ENCODE measurements around the gene DOCK10. TPM values are rescaled to one million over a fixed set of nuclear protein-coding genes. Genes with fewer than 3 reads are reported as not detected.

DOCK10 gene
- polyA plus RNA-seq, 1 donor (not counting 4 experiments of a cell fraction or from before 2014, with no cell fraction given) = 2.5 TPM

DNA sequence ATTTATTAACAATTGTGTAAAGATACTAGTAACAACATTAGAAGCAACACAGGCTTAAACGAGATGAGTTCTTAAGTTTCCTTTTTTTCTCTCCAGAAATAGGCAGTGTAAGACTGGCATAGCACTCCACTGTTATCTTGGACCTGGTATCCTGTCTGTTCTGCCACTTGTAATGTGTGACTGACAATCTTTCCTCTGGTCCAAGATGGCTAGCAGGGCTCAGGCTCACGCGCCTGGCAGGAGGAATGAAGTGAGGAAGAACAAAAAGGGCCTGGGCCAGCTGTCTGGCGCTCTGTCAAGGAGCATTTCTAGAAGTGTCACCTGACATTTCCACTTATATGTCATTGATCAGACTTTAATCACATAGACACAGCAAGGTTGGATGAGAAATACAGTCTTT is 294.5 kb downstream of the DOCK10 start:
- no peak overlapping the region for H2AFZ ChIP-seq (ENCODE audit: control insufficient read depth, low read length)
- no peak for DNase-seq (ENCODE audit: low read depth, low spot score)
- H3K4me2 ChIP-seq (ENCODE audit: control insufficient read depth, extremely low read depth, insufficient read depth, low read depth, low read length) = no peak overlapping the region
- H3K27me3 ChIP-seq (ENCODE audit: control insufficient read depth, extremely low read depth, insufficient read depth, low read length) = no peaks in the 10 kb centered on the region
- no peaks in the 10 kb centered on the region for H4K20me1 ChIP-seq (ENCODE audit: control insufficient read depth, extremely low read depth, insufficient read depth, low read length)
- no peaks in the 10 kb centered on the region for H3K79me2 ChIP-seq (ENCODE audit: control insufficient read depth, insufficient read depth, low read length)
- no peak overlapping the region for H3K4me3 ChIP-seq (ENCODE audit: control insufficient read depth in 2 of 3, extremely low read depth in 1 of 3, insufficient read depth in 2 of 3, low read depth in 1 of 3, low read length in 3 of 3)
- dilution Hi-C loops (cut with MboI; ENCODE audit: extremely low pct_ligation_motif_present, low sequenced_read_pairs) = no loop called here
- no peaks in the 10 kb centered on the region for H3K9me1 ChIP-seq (ENCODE audit: control insufficient read depth, extremely low read depth, insufficient read depth, low read length)
- no peaks in the 10 kb centered on the region for H3K36me3 ChIP-seq (ENCODE audit: control insufficient read depth in 2 of 2, extremely low read depth in 1 of 2, insufficient read depth in 2 of 2, low read length in 2 of 2)
- no peaks in the 10 kb centered on the region for H3K9me3 ChIP-seq (ENCODE audit: control insufficient read depth, low read depth, low read length)
- H3K27ac ChIP-seq (ENCODE audit: control insufficient read depth, insufficient read depth, low read length) = no peak overlapping the region
- FAIRE-seq = no peak
- TF ChIP-seq, protein P1, sequence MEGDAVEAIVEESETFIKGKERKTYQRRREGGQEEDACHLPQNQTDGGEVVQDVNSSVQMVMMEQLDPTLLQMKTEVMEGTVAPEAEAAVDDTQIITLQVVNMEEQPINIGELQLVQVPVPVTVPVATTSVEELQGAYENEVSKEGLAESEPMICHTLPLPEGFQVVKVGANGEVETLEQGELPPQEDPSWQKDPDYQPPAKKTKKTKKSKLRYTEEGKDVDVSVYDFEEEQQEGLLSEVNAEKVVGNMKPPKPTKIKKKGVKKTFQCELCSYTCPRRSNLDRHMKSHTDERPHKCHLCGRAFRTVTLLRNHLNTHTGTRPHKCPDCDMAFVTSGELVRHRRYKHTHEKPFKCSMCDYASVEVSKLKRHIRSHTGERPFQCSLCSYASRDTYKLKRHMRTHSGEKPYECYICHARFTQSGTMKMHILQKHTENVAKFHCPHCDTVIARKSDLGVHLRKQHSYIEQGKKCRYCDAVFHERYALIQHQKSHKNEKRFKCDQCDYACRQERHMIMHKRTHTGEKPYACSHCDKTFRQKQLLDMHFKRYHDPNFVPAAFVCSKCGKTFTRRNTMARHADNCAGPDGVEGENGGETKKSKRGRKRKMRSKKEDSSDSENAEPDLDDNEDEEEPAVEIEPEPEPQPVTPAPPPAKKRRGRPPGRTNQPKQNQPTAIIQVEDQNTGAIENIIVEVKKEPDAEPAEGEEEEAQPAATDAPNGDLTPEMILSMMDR (optimal IDR thresholded peaks at IDR 0.05 in 1 of 3, IDR thresholded peaks at IDR 0.05 in 1 of 3, conservative IDR thresholded peaks at IDR 0.05 in 1 of 3; ENCODE audit: extremely low read depth in 1 of 3, insufficient read depth in 2 of 3, low read length in 3 of 3) = no peak
- TF ChIP-seq EZH2 (IDR thresholded peaks at IDR 0.05; ENCODE audit: low read length) = no peak
- no peaks in the 10 kb centered on the region for H3K4me1 ChIP-seq (ENCODE audit: control insufficient read depth, extremely low read depth, insufficient read depth, low read length)
- no peak overlapping the region for H3K9ac ChIP-seq (ENCODE audit: control insufficient read depth, extremely low read depth, insufficient read depth, low read length)

DNA sequence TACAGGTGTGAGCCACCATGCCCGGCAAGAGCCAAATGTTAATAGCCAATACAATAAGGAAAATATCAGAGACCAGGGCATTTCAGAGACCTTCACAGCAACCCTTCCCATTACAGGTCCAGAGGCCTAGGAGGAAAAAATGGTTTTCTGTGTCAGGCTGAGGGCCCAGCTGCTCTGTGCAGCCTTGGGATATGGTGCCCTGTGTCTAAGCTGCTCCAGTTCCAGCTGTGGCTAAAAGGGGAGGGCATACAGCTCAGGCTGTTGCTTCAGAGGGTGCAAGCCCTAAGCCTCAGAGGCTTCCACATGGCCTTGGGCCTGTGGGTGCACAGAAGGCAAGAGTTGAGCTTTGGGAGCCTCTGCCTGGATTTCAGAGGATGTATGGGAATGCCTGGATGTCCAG is 306.0 kb downstream of the DOCK10 start:
- FAIRE-seq (no peak), DNase-seq (ENCODE audit: low read depth, low spot score) (no peak)
- no peaks in the 10 kb centered on the region for H3K4me1 ChIP-seq (ENCODE audit: control insufficient read depth, extremely low read depth, insufficient read depth, low read length)
- no peaks in the 10 kb centered on the region for H4K20me1 ChIP-seq (ENCODE audit: control insufficient read depth, extremely low read depth, insufficient read depth, low read length)
- H3K79me2 ChIP-seq (ENCODE audit: control insufficient read depth, insufficient read depth, low read length) = no peaks in the 10 kb centered on the region
- no peaks in the 10 kb centered on the region for H3K36me3 ChIP-seq (ENCODE audit: control insufficient read depth in 2 of 2, extremely low read depth in 1 of 2, insufficient read depth in 2 of 2, low read length in 2 of 2)
- no peak overlapping the region for H3K9ac ChIP-seq (ENCODE audit: control insufficient read depth, extremely low read depth, insufficient read depth, low read length)
- peaks cover 1% of the 10 kb centered on the region for H3K9me3 ChIP-seq (ENCODE audit: control insufficient read depth, low read depth, low read length)
- no peaks in the 10 kb centered on the region for H3K9me1 ChIP-seq (ENCODE audit: control insufficient read depth, extremely low read depth, insufficient read depth, low read length)
- TF ChIP-seq, protein P1 (optimal IDR thresholded peaks at IDR 0.05 in 1 of 3, IDR thresholded peaks at IDR 0.05 in 1 of 3, conservative IDR thresholded peaks at IDR 0.05 in 1 of 3; ENCODE audit: extremely low read depth in 1 of 3, insufficient read depth in 2 of 3, low read length in 3 of 3) = no peak
- no peak for TF ChIP-seq EZH2 (IDR thresholded peaks at IDR 0.05; ENCODE audit: low read length)
- no peaks in the 10 kb centered on the region for H3K27me3 ChIP-seq (ENCODE audit: control insufficient read depth, extremely low read depth, insufficient read depth, low read length)
- no peak overlapping the region for H3K4me3 ChIP-seq (ENCODE audit: control insufficient read depth in 2 of 3, extremely low read depth in 1 of 3, insufficient read depth in 2 of 3, low read depth in 1 of 3, low read length in 3 of 3)
- no peak overlapping the region for H3K27ac ChIP-seq (ENCODE audit: control insufficient read depth, insufficient read depth, low read length)
- dilution Hi-C loops (cut with MboI; ENCODE audit: extremely low pct_ligation_motif_present, low sequenced_read_pairs) = no loop called here
- no peak overlapping the region for H2AFZ ChIP-seq (ENCODE audit: control insufficient read depth, low read length)
- H3K4me2 ChIP-seq (ENCODE audit: control insufficient read depth, extremely low read depth, insufficient read depth, low read depth, low read length) = no peak overlapping the region
